AG10803 (cell line): ENCODE results near the gene GIGYF2.

Experiments
- DNase-seq: peaks from one replicate; pipeline ENCODE4 v3.0.0; 2010; ENCODE audit warnings: low read depth
- H3K4me3 ChIP-seq: 2 replicates; pipeline ENCODE4 v1.5.1; 2011; ENCODE audit warnings: mild to moderate bottlenecking, low read length, control low read depth
- TF ChIP-seq, protein P1 (sequence below): conservative IDR thresholded peaks from 2 replicates; pipeline ENCODE4 v1.5.1; 2011; ENCODE audit warnings: mild to moderate bottlenecking, low read length, control low read depth, inconsistent platforms

GIGYF2 gene

DNA sequence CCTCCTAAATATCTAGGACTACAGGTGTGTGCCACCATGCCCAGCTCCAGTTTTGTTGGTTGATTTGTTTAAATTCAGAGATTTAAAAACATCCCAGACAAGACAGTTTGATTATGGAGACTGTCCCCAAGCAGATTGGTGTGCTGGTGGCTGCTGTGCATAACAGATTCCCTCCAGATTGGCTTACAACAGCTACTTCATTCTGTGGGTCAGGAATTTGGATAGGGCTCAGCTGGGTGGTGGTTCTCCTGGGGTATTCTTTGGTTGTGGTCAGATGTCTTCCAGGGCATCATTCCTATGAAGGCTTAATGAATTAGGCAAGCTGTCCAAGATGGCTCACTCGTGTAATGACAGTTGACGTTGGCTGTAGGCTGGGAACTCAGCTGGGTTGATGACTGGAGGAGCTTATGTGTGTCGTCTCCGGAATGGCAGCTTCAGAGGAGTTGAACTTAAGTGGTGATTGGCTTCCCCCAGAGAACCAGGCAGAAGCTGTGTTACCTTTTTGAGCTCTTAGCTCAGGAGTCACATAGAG, 162.3 kb downstream of the GIGYF2 start:
- DNase-seq, result no peak
- H3K4me3 ChIP-seq, result no peak overlapping the region
- TF ChIP-seq, protein P1, sequence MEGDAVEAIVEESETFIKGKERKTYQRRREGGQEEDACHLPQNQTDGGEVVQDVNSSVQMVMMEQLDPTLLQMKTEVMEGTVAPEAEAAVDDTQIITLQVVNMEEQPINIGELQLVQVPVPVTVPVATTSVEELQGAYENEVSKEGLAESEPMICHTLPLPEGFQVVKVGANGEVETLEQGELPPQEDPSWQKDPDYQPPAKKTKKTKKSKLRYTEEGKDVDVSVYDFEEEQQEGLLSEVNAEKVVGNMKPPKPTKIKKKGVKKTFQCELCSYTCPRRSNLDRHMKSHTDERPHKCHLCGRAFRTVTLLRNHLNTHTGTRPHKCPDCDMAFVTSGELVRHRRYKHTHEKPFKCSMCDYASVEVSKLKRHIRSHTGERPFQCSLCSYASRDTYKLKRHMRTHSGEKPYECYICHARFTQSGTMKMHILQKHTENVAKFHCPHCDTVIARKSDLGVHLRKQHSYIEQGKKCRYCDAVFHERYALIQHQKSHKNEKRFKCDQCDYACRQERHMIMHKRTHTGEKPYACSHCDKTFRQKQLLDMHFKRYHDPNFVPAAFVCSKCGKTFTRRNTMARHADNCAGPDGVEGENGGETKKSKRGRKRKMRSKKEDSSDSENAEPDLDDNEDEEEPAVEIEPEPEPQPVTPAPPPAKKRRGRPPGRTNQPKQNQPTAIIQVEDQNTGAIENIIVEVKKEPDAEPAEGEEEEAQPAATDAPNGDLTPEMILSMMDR, result no peak

DNA sequence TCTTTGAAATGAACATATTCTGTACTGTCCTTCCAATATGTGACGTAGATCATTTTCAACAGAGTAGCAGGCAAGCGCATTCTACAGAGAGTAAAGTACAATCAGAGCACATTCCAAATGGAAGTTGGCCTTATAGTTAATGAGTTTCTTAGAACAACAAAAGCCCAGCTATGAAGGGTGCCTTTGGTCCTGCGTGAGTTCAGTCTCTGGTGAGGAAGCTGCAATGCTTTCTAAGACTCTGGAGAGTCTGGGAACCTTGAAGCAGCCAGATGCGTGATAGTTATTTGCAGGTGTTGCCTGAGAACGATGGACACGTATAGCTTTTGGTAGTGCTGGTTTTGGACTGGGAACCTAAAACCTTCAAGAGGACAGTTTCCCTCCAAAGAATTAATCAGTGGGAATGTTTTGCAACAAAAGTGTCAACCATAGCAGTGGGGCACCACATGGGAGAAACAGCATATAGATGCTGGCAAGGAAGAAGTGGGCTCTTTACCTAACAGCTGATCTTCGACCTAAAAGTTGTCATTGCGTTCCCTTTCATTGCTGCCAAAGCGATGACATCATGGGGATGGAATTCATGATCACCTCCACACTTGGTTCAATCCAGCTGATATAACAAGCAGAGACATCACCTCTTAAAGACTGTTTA, 163.6 kb downstream of the GIGYF2 start:
- TF ChIP-seq, protein P1, result no peak
- no peak overlapping the region for H3K4me3 ChIP-seq
- DNase-seq, result no peak

DNA sequence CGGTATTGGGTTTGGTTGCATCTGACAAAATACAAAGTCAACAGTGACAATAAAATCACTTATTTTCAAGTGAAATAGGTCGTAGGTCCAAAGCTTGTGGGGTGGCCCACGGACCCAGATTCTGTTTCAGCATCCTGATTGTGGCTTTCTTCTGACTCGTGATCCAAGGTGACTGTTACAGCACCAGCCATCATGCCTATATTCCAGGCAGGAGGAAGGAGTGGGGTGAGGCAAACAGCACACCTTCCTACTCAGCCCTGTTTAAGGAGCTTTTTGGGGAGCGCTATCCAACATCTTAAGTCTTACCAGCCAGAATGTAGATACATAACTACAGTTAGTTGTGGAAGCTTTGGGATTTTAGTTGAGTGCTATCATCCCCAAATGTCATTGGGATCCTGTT, 164.2 kb downstream of the GIGYF2 start:
- TF ChIP-seq, protein P1, result no peak
- H3K4me3 ChIP-seq, result no peak overlapping the region
- no peak for DNase-seq

DNA sequence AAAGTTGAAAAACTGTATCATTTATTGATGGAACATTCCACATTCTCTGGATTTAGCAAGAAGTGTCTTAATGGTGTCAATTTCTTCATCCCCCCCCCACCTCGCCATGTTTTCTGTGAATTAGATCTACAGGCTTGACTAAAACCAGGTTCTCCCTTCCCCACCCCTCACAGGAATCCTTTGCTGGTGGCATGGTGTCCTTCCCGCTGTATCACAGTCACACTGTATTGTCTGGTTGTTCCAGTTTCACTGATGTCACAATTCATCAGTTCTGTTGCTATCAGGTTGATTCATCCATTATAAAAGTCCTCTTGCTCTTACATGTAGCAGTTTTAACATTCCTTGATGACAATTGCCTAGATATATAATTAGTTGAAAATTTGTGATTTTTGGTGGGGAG, 166.9 kb downstream of the GIGYF2 start:
- TF ChIP-seq, protein P1, result no peak
- no peak for DNase-seq
- no peak overlapping the region for H3K4me3 ChIP-seq

DNA sequence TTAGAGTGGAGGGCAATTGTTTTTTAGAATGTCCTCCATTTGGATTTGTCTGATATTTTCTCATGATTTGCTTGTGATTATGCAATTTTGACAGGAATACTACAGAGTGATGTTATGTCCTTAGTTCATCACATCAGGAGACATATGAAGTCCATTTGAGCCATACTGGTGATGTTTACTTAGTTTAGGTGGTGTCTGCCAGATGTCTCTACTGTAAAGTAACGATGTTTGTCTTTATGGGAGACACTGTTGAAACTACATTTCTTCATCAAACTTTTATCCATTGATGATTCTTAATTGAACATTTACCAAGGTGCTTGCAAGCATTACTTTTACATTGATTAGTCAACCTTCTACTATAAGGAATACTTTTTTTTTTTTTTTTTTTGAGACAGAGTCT, 168.0 kb downstream of the GIGYF2 start:
- TF ChIP-seq, protein P1, result no peak
- H3K4me3 ChIP-seq, result no peak overlapping the region
- DNase-seq, result no peak

DNA sequence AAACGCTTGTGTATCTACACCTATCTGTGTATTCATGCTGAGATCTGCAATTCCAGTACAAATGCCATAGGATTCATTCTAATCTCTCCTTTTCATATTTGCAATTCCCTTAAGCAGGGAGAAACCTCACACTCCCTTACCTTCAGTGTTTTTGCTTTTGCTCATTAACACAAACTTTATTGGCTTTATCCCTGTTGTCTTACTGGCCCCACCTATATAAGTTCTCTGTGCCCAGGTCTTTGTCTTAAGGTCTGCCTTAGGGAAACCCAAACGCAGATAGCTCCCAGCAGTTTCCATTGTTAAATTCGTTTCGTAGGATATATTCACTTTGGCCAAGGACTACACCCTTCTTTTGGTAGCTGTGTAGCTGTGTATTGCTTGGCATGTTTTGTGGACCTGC, 169.0 kb downstream of the GIGYF2 start:
- H3K4me3 ChIP-seq, result no peak overlapping the region
- TF ChIP-seq, protein P1, result no peak
- DNase-seq, result no peak

DNA sequence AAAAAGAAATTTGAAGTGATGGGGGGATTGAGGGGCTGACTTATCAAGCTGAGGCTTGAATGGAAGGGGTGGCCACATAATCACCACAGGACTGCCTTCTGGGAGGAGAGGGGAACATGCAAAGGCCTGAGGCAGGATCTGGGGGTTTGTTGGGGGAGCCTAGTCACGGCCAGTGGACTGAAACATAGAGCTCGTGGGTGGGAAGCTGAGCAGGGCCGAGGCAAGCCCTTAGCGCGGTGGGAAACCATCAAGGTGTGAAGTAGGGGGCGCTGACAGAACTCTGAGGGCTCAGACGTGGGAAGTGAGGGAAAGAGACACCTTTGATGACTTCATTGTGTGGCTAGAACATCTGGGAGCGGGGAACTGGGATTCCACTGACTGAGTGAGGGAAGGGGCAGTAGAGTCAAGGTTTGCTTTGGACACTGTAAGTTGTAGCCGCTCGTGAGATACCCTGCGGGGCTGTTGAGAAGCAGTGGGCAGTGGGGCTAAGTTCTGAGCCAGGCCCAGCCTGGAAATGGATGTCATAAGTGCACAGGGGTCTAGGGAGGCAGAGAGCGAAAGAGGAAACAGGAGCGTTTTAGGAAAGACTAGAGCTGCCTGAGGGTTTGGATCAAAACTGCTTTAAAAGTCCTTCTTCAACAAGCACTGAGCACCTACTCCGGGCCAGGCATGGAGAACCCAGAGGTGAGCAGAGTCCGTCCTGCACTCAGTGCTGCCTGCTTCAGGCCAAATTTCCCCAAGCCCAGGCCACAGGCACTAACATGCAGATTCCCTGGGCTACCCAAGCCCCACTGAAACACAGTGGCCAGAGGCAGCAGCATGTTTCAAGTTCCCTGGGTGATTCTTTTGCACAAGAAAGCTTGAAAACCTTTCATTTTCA, 172.2 kb downstream of the GIGYF2 start:
- TF ChIP-seq, protein P1, result no peak
- no peak for DNase-seq
- no peak overlapping the region for H3K4me3 ChIP-seq
